ENCODE results near the gene BPIFB4.

DNA sequence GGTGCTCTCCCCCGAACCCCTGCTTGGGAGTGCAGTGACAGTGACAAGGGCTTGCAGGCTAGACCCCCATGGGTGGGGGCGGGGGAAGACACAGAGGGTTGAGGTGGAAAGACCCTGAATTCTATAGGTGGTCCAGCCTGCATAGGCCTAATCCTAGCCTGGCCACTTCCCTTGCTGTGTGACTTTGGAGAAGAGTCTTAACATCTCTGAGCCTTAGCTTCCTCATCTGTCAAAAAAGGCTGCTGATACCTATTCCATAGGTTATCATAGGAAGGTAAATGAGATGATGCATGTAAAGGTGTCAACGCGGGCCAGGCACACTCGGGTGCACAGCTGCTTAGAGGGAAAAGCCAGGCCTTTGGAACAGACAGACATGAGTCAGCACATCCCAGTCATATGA is 15.8 kb downstream of the BPIFB4 start:
- TF ChIP-seq, protein P1, sequence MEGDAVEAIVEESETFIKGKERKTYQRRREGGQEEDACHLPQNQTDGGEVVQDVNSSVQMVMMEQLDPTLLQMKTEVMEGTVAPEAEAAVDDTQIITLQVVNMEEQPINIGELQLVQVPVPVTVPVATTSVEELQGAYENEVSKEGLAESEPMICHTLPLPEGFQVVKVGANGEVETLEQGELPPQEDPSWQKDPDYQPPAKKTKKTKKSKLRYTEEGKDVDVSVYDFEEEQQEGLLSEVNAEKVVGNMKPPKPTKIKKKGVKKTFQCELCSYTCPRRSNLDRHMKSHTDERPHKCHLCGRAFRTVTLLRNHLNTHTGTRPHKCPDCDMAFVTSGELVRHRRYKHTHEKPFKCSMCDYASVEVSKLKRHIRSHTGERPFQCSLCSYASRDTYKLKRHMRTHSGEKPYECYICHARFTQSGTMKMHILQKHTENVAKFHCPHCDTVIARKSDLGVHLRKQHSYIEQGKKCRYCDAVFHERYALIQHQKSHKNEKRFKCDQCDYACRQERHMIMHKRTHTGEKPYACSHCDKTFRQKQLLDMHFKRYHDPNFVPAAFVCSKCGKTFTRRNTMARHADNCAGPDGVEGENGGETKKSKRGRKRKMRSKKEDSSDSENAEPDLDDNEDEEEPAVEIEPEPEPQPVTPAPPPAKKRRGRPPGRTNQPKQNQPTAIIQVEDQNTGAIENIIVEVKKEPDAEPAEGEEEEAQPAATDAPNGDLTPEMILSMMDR (optimal IDR thresholded peaks at IDR 0.05 in 1 of 3, IDR thresholded peaks at IDR 0.05 in 1 of 3, conservative IDR thresholded peaks at IDR 0.05 in 1 of 3; ENCODE audit: extremely low read depth in 1 of 3, insufficient read depth in 2 of 3, low read length in 3 of 3): no peak
- no peak for TF ChIP-seq EZH2 (IDR thresholded peaks at IDR 0.05; ENCODE audit: low read length)
